ENCODE results near the gene RAB3IL1.

Gene RAB3IL1

GRCh38 chr11:61875698-61876097 is 41.7 kb downstream of the RAB3IL1 start:
- ChIA-PET POLR2A (no interaction called here), CTCF (interaction anchor here (0.8 to 23.7 kb wide), 5 partner anchors 9 to 206 kb away, joined by 3 to 344 read pairs (median 12); partner anchors contain the start of gene FADS3)
- H3K36me3 ChIP-seq (ENCODE audit: control insufficient read depth in 4 of 4, insufficient read depth in 4 of 4, low read length in 3 of 4): peaks cover 0 to 1% (median 0%) of the 10 kb centered on the region in 4 experiments
- H3K4me3 ChIP-seq (ENCODE audit: control insufficient read depth in 1 of 7, extremely low read depth in 1 of 7, insufficient read depth in 4 of 7, low read depth in 2 of 7, low read length in 6 of 7): no peak overlapping the region
- 99% methylated on average over 10 of the region's 14 CpGs for WGBS (ENCODE audit: insufficient coverage)
- H3K9me3 ChIP-seq (ENCODE audit: control extremely low read depth in 1 of 5, control insufficient read depth in 4 of 5, insufficient read depth in 2 of 5, low read depth in 1 of 5, low read length in 4 of 5): no peaks in the 10 kb centered on the region
- no peak overlapping the region for H3K27ac ChIP-seq (ENCODE audit: insufficient read depth in 1 of 2, low read depth in 1 of 2, low read length in 2 of 2, poor library complexity in 1 of 2, severe bottlenecking in 2 of 2)
- peaks cover 0 to 8% (median 6%) of the 10 kb centered on the region in 4 experiments for H3K4me1 ChIP-seq (ENCODE audit: control extremely low read depth in 1 of 4, control insufficient read depth in 4 of 4, insufficient read depth in 4 of 4, low read length in 3 of 4)
- DNase-seq: no peak
- peaks cover 0 to 2% (median 0%) of the 10 kb centered on the region in 5 experiments for H3K27me3 ChIP-seq (replicated peaks in 2 of 5; ENCODE audit: control insufficient read depth in 4 of 5, insufficient read depth in 5 of 5, low read length in 4 of 5)

- peaks cover 0 to 11% (median 6%) of the 10 kb centered on the region in 4 experiments for H3K4me1 ChIP-seq (ENCODE audit: control extremely low read depth in 1 of 4, control insufficient read depth in 4 of 4, insufficient read depth in 4 of 4, low read length in 3 of 4)
- CTCF ChIA-PET: interaction anchor here (1.9 to 23.7 kb wide), 4 partner anchors 17 to 207 kb away, joined by 10 to 344 read pairs (median 13); partner anchors contain the start of gene FADS3
- peaks cover 0 to 1% (median 0%) of the 10 kb centered on the region in 4 experiments for H3K36me3 ChIP-seq (ENCODE audit: control insufficient read depth in 4 of 4, insufficient read depth in 4 of 4, low read length in 3 of 4)
- H3K27ac ChIP-seq (ENCODE audit: insufficient read depth in 1 of 2, low read depth in 1 of 2, low read length in 2 of 2, poor library complexity in 1 of 2, severe bottlenecking in 2 of 2): no peak overlapping the region
- WGBS (ENCODE audit: insufficient coverage): 100% methylated on average over 2 of the region's 3 CpGs
- no peak for DNase-seq
- no peaks in the 10 kb centered on the region for H3K9me3 ChIP-seq (ENCODE audit: control extremely low read depth in 1 of 5, control insufficient read depth in 4 of 5, insufficient read depth in 2 of 5, low read depth in 1 of 5, low read length in 4 of 5)
- peaks cover 0 to 2% (median 0%) of the 10 kb centered on the region in 5 experiments for H3K27me3 ChIP-seq (replicated peaks in 2 of 5; ENCODE audit: control insufficient read depth in 4 of 5, insufficient read depth in 5 of 5, low read length in 4 of 5)
- POLR2A ChIA-PET: no interaction called here
- H3K4me3 ChIP-seq (ENCODE audit: control insufficient read depth in 1 of 7, extremely low read depth in 1 of 7, insufficient read depth in 4 of 7, low read depth in 2 of 7, low read length in 6 of 7): no peak overlapping the region
These were observed 42.5 kb downstream of the RAB3IL1 start for GRCh38 chr11:61874853-61875252.

DNA sequence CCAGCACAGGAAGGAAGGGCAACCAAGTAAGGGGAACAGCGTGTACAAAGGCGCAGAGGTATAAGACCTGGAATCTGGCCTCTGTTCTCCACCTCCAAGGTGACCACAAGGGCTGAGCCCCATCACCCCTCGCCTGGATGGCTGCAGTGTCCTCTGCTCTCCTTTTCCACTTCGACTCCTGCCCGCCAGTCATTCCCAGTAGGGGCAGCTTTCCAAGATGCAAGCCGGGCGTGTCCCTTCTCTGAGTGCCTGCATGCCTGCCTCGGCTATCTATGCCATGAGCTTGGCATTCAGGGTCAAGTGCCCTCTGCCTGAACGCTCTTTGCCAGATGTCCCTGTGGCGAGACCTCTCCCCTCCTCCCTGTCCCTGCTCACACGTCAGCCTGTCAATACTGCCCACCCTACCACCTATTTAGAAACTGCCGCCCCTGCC is 43.0 kb downstream of the RAB3IL1 start:
- peaks cover 0 to 2% (median 0%) of the 10 kb centered on the region in 5 experiments for H3K27me3 ChIP-seq (replicated peaks in 2 of 5; ENCODE audit: control insufficient read depth in 4 of 5, insufficient read depth in 5 of 5, low read length in 4 of 5)
- ChIA-PET CTCF (interaction anchor here (1.9 to 23.7 kb wide), 4 partner anchors 17 to 207 kb away, joined by 10 to 344 read pairs (median 13); partner anchors contain the start of gene FADS3), POLR2A (no interaction called here)
- 96% methylated on average over 11 of the region's 12 CpGs for WGBS (ENCODE audit: insufficient coverage)
- H3K27ac ChIP-seq (ENCODE audit: insufficient read depth in 1 of 2, low read depth in 1 of 2, low read length in 2 of 2, poor library complexity in 1 of 2, severe bottlenecking in 2 of 2): no peak overlapping the region
- no peak for DNase-seq
- no peak overlapping the region for H3K4me3 ChIP-seq (ENCODE audit: control insufficient read depth in 1 of 7, extremely low read depth in 1 of 7, insufficient read depth in 4 of 7, low read depth in 2 of 7, low read length in 6 of 7)
- peaks cover 0 to 11% (median 6%) of the 10 kb centered on the region in 4 experiments for H3K4me1 ChIP-seq (ENCODE audit: control extremely low read depth in 1 of 4, control insufficient read depth in 4 of 4, insufficient read depth in 4 of 4, low read length in 3 of 4)
- H3K9me3 ChIP-seq (ENCODE audit: control extremely low read depth in 1 of 5, control insufficient read depth in 4 of 5, insufficient read depth in 2 of 5, low read depth in 1 of 5, low read length in 4 of 5): no peaks in the 10 kb centered on the region
- H3K36me3 ChIP-seq (ENCODE audit: control insufficient read depth in 4 of 4, insufficient read depth in 4 of 4, low read length in 3 of 4): peaks cover 0 to 1% (median 0%) of the 10 kb centered on the region in 4 experiments

- H3K27me3 ChIP-seq (replicated peaks in 2 of 5; ENCODE audit: control insufficient read depth in 4 of 5, insufficient read depth in 5 of 5, low read length in 4 of 5): peaks cover 0 to 2% (median 0%) of the 10 kb centered on the region in 5 experiments
- no peaks in the 10 kb centered on the region for H3K9me3 ChIP-seq (ENCODE audit: control extremely low read depth in 1 of 5, control insufficient read depth in 4 of 5, insufficient read depth in 2 of 5, low read depth in 1 of 5, low read length in 4 of 5)
- H3K36me3 ChIP-seq (ENCODE audit: control insufficient read depth in 4 of 4, insufficient read depth in 4 of 4, low read length in 3 of 4): peaks cover 0 to 1% (median 0%) of the 10 kb centered on the region in 4 experiments
- CTCF ChIA-PET: interaction anchor here (1.5 to 23.7 kb wide), 7 partner anchors 18 to 234 kb away, joined by 3 to 344 read pairs (median 12); partner anchors contain the start of gene FADS3
- H3K4me3 ChIP-seq (ENCODE audit: control insufficient read depth in 1 of 7, extremely low read depth in 1 of 7, insufficient read depth in 4 of 7, low read depth in 2 of 7, low read length in 6 of 7): no peak overlapping the region
- H3K4me1 ChIP-seq (ENCODE audit: control extremely low read depth in 1 of 4, control insufficient read depth in 4 of 4, insufficient read depth in 4 of 4, low read length in 3 of 4): peaks cover 0 to 13% (median 6%) of the 10 kb centered on the region in 4 experiments
- 94% methylated on average over 8 of the region's 16 CpGs for WGBS (ENCODE audit: insufficient coverage)
- POLR2A ChIA-PET: no interaction called here
- H3K27ac ChIP-seq (ENCODE audit: insufficient read depth in 1 of 2, low read depth in 1 of 2, low read length in 2 of 2, poor library complexity in 1 of 2, severe bottlenecking in 2 of 2): no peak overlapping the region
- DNase-seq: no peak
These were observed 43.6 kb downstream of the RAB3IL1 start for GRCh38 chr11:61873588-61874376.

GRCh38 chr11:61872935-61873565 is 44.3 kb downstream of the RAB3IL1 start:
- CTCF ChIA-PET: interaction anchor here (1.0 to 23.7 kb wide), 7 partner anchors 19 to 235 kb away, joined by 3 to 344 read pairs (median 5); partner anchors contain the start of gene FADS3
- H3K4me1 ChIP-seq (ENCODE audit: control extremely low read depth in 1 of 4, control insufficient read depth in 4 of 4, insufficient read depth in 4 of 4, low read length in 3 of 4): peaks cover 0 to 14% (median 6%) of the 10 kb centered on the region in 4 experiments
- 86% methylated on average over 15 of the region's 20 CpGs for WGBS (ENCODE audit: insufficient coverage)
- no peaks in the 10 kb centered on the region for H3K36me3 ChIP-seq (ENCODE audit: control insufficient read depth in 4 of 4, insufficient read depth in 4 of 4, low read length in 3 of 4)
- POLR2A ChIA-PET: no interaction called here
- H3K27me3 ChIP-seq (replicated peaks in 2 of 5; ENCODE audit: control insufficient read depth in 4 of 5, insufficient read depth in 5 of 5, low read length in 4 of 5): peaks cover 0 to 2% (median 0%) of the 10 kb centered on the region in 5 experiments
- no peak overlapping the region for H3K27ac ChIP-seq (ENCODE audit: insufficient read depth in 1 of 2, low read depth in 1 of 2, low read length in 2 of 2, poor library complexity in 1 of 2, severe bottlenecking in 2 of 2)
- DNase-seq: no peak
- no peaks in the 10 kb centered on the region for H3K9me3 ChIP-seq (ENCODE audit: control extremely low read depth in 1 of 5, control insufficient read depth in 4 of 5, insufficient read depth in 2 of 5, low read depth in 1 of 5, low read length in 4 of 5)
- no peak overlapping the region for H3K4me3 ChIP-seq (ENCODE audit: control insufficient read depth in 1 of 7, extremely low read depth in 1 of 7, insufficient read depth in 4 of 7, low read depth in 2 of 7, low read length in 6 of 7)

GRCh38 chr11:61871158-61871597 is 46.2 kb downstream of the RAB3IL1 start:
- DNase-seq: peak; percentile 65 to 76 (median 76)
- Histone ChIP-seq H3K27ac (ENCODE audit: insufficient read depth in 1 of 2, low read depth in 1 of 2, low read length in 2 of 2, poor library complexity in 1 of 2, severe bottlenecking in 2 of 2) (no peak overlapping the region), H3K4me3 (ENCODE audit: control insufficient read depth in 1 of 7, extremely low read depth in 1 of 7, insufficient read depth in 4 of 7, low read depth in 2 of 7, low read length in 6 of 7) (peak overlapping the region in 4 of 7 experiments; percentile 26 to 72 (median 47)), H3K9me3 (ENCODE audit: control extremely low read depth in 1 of 5, control insufficient read depth in 4 of 5, insufficient read depth in 2 of 5, low read depth in 1 of 5, low read length in 4 of 5) (no peaks in the 10 kb centered on the region), H3K36me3 (ENCODE audit: control insufficient read depth in 4 of 4, insufficient read depth in 4 of 4, low read length in 3 of 4) (peaks cover 2 to 14% (median 9%) of the 10 kb centered on the region in 4 experiments), H3K27me3 (replicated peaks in 2 of 5; ENCODE audit: control insufficient read depth in 4 of 5, insufficient read depth in 5 of 5, low read length in 4 of 5) (peaks cover 0 to 2% (median 0%) of the 10 kb centered on the region in 5 experiments), H3K4me1 (ENCODE audit: control extremely low read depth in 1 of 4, control insufficient read depth in 4 of 4, insufficient read depth in 4 of 4, low read length in 3 of 4) (peaks cover 0 to 14% (median 6%) of the 10 kb centered on the region in 4 experiments)
- ChIA-PET CTCF (interaction anchor here (0.6 to 23.7 kb wide), 15 partner anchors 17 to 237 kb away, joined by 3 to 344 read pairs (median 6); partner anchors contain the start of genes FADS2 and FADS3), POLR2A (interaction anchor here (1.8 kb wide), 1 partner anchor 55 kb away, joined by 4 read pairs; the partner anchor contains the start of gene FADS1)
- 3% methylated on average over 24 of the region's 24 CpGs for WGBS (ENCODE audit: insufficient coverage)
